GM10248 (cell line): Measurements from ENCODE around the gene FAM110A.

Experiments used
- CTCF ChIA-PET: fragments of 300-600 bp; sonication (Branson Sonifier 250); formaldehyde crosslinking; extraction: SDS; loops from one replicate; lab custom pipeline; 2021; ENCODE audit warnings: antibody characterized with exemption; lab: Yijun Ruan, JAX
- POLR2A ChIA-PET: fragments of 350-650 bp; sonication (Branson Sonifier 250); formaldehyde crosslinking; extraction: SDS; loops from one replicate; lab custom pipeline; 2020; ENCODE audit warnings: antibody characterized with exemption; lab: Yijun Ruan, JAX
- DNase-seq: peaks from one replicate; pipeline ENCODE4 v3.0.0; 2012; ENCODE audit errors: extremely low spot score
- CTCF ChIP-seq: IDR thresholded peaks from 2 replicates; pipeline ENCODE4 v1.5.1; 2012; ENCODE audit warnings: mild to moderate bottlenecking, low read depth; ENCODE audit errors: extremely low read depth, missing control alignments, control extremely low read depth

FAM110A gene

GRCh38 chr20:881783-882144 is 48.2 kb downstream of the FAM110A start:
- POLR2A ChIA-PET: no interaction called here
- CTCF ChIA-PET: no interaction called here
- no peak for TF ChIP-seq CTCF
- no peak for DNase-seq

- ChIA-PET CTCF (no interaction called here), POLR2A (no interaction called here)
Observed at GRCh38 chr20:884983-885952, 51.8 kb downstream of the FAM110A start.

DNA sequence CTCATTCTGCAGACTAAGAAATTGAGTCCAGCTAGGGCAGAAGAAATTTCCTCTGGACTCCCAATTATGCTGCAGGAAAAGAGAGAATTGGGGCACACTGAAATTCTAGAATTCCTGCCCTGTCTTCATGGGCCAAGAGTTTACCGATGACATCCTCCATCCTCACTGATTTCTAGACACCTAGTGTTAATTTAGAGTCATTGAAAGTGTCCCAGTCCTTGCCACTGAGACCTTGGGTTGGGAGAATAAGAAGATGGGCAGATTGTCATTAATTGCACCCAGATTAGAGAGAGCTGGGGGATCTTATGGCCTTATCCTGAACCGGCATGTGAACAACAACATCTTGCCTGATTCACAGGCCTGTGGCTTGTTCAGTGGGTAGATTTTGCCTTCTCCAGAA is 53.6 kb downstream of the FAM110A start:
- CTCF ChIA-PET: interaction anchor here (0.9 kb wide), 1 partner anchor 17 kb away, joined by 3 read pairs; no protein-coding TSS in a partner anchor
- POLR2A ChIA-PET: no interaction called here
- DNase-seq: no peak
- no peak for TF ChIP-seq CTCF

More at GRCh38 chr20:884983-885952, 51.8 kb downstream of the FAM110A start:
- no peak for DNase-seq
- TF ChIP-seq CTCF: no peak

DNA sequence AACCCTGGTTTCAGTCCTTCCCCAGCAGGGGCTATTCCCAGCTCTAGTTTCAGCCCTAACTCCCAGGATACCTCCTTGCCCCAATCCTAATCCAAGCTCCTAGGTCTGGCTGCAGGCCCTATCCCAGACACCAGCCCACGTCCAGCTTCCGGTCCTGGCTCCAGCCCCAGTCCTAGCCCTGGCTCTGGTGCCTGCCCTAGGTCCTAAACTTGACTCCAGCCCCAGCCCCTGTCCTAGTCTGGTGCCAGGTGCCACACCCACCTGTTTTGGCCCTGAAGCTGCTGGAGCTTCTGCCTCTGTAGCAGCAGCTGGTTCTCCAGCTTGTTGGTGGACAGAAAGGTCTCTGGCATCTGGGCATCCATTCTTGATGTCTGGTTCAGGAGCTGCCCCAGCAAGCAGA is 54.5 kb downstream of the FAM110A start:
- CTCF ChIA-PET: interaction anchor here (0.9 to 1.3 kb wide), 2 partner anchors 16 to 29 kb away, joined by 3 read pairs; no protein-coding TSS in a partner anchor
- TF ChIP-seq CTCF: no peak
- POLR2A ChIA-PET: no interaction called here
- no peak for DNase-seq

GRCh38 chr20:889106-889505 is 55.6 kb downstream of the FAM110A start:
- CTCF ChIA-PET: interaction anchor here (1.4 kb wide), 1 partner anchor 39 kb away, joined by 3 read pairs; no protein-coding TSS in a partner anchor
- POLR2A ChIA-PET: no interaction called here

More at GRCh38 chr20:889106-889505, 55.6 kb downstream of the FAM110A start:
- no peak for DNase-seq
- TF ChIP-seq CTCF: no peak
